Astrocyte (in vitro differentiated cells and primary cell): Measurements from ENCODE around the gene MIA2.

Source experiments
- EZH2 ChIP-seq: IDR thresholded peaks from 2 replicates; pipeline ENCODE4 v1.6.1; 2012; ENCODE audit warnings: mild to moderate bottlenecking, low read length, inconsistent platforms; ENCODE audit not compliant: insufficient read depth
- TF ChIP-seq, protein P1 (sequence below): IDR thresholded peaks from 2 replicates; pipeline ENCODE4 v1.5.1; 2011; ENCODE audit warnings: low read depth, mild to moderate bottlenecking, inconsistent platforms, low read length, moderate library complexity; ENCODE audit not compliant: insufficient read depth

DNA sequence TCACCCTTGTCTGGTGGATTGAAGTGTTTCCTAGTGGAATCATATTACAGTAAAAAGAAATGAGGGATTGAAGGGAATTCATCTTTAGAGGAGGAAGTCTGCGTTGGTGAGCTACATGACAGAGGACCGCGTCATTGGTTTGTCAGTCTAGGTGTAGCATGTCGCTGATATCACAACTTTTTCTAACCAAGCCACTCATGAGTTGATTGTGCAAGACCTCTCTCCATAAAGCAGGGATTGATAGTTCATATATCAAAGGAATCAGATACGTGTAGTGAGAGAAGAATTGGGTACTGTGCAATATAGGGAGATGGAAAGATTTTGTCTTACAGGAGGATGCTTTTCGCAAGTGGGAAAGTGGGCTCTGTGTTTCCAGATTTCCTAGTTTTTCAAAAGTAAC lies 201.5 kb downstream of the MIA2 start:
- TF ChIP-seq, protein P1, sequence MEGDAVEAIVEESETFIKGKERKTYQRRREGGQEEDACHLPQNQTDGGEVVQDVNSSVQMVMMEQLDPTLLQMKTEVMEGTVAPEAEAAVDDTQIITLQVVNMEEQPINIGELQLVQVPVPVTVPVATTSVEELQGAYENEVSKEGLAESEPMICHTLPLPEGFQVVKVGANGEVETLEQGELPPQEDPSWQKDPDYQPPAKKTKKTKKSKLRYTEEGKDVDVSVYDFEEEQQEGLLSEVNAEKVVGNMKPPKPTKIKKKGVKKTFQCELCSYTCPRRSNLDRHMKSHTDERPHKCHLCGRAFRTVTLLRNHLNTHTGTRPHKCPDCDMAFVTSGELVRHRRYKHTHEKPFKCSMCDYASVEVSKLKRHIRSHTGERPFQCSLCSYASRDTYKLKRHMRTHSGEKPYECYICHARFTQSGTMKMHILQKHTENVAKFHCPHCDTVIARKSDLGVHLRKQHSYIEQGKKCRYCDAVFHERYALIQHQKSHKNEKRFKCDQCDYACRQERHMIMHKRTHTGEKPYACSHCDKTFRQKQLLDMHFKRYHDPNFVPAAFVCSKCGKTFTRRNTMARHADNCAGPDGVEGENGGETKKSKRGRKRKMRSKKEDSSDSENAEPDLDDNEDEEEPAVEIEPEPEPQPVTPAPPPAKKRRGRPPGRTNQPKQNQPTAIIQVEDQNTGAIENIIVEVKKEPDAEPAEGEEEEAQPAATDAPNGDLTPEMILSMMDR, result no peak
- TF ChIP-seq EZH2, result no peak
